Neural cell (in vitro differentiated cells): ENCODE data around the gene KRTAP4-8. TPM values are rescaled to one million over a fixed set of nuclear protein-coding genes. Genes with fewer than 3 reads are reported as not detected.
"Not testable (repeated sequence)": the region's sequence is repeated elsewhere in the genome, so short reads cannot be mapped to it uniquely, and the experiment has no call there.

Experiments
- H2AFZ ChIP-seq: fragments of 200-600, 300-800 bp; sonication (generic), shearing (Covaris generic); 2 replicates; pipeline ENCODE4 v1.6.0; 2014; ENCODE audit warnings: low read depth, mild to moderate bottlenecking, antibody characterized with exemption, low read length, moderate library complexity
- H3F3A ChIP-seq: fragments of 200-600 bp; shearing (Covaris generic); 2 replicates; pipeline ENCODE4 v1.6.1; 2016; ENCODE audit warnings: mild to moderate bottlenecking, moderate library complexity, mixed read lengths, antibody characterized with exemption, low read length; ENCODE audit not compliant: insufficient read depth, poor library complexity, severe bottlenecking
- H3K27ac ChIP-seq: fragments of 200-600, 300-800 bp; sonication (generic), shearing (Covaris generic); 2 replicates; pipeline ENCODE4 v1.5.1; 2014; ENCODE audit warnings: mild to moderate bottlenecking, low read length, moderate library complexity
- H3K27me3 ChIP-seq: fragments of 300-800, 200-600 bp; sonication (generic), shearing (Covaris generic); 2 replicates; pipeline ENCODE4 v1.6.0; 2014; ENCODE audit warnings: mild to moderate bottlenecking, low read depth, low read length, moderate library complexity; ENCODE audit not compliant: insufficient read depth
- H3K36me3 ChIP-seq: fragments of 300-800, 200-600 bp; sonication (generic), shearing (Covaris generic); 2 replicates; pipeline ENCODE4 v1.5.1; 2014; ENCODE audit warnings: mild to moderate bottlenecking, antibody characterized with exemption, low read length, moderate library complexity; ENCODE audit not compliant: insufficient read depth
- H3K4me2 ChIP-seq: fragments of 300-800, 200-600 bp; sonication (generic), shearing (Covaris generic); 2 replicates; pipeline ENCODE4 v1.6.0; 2014; ENCODE audit warnings: mild to moderate bottlenecking, low read length
- H3K4me3 ChIP-seq: fragments of 300-800, 200-600 bp; sonication (generic), shearing (Covaris generic); 2 replicates; pipeline ENCODE4 v1.5.1; 2014; ENCODE audit warnings: mild to moderate bottlenecking, low read length, moderate library complexity
- H3K79me2 ChIP-seq: fragments of 200-600 bp; shearing (Covaris generic); replicated peaks from 2 replicates; pipeline ENCODE4 v1.6.0; 2014; ENCODE audit warnings: mild to moderate bottlenecking, low read length, moderate library complexity; ENCODE audit not compliant: insufficient read depth
- H3K9ac ChIP-seq: fragments of 300-800, 200-600 bp; sonication (generic), shearing (Covaris generic); 2 replicates; pipeline ENCODE4 v1.6.1; 2016; ENCODE audit warnings: mild to moderate bottlenecking, low read length, mixed read lengths
- H3K9me2 ChIP-seq: fragments of 200-600 bp; shearing (Covaris generic); 2 replicates; pipeline ENCODE4 v1.6.1; 2016; ENCODE audit warnings: mild to moderate bottlenecking, low read length, mixed read lengths; ENCODE audit not compliant: insufficient read depth
- H3K9me3 ChIP-seq: fragments of 200-600, 300-800 bp; sonication (generic), shearing (Covaris generic); 2 replicates; pipeline ENCODE4 v1.6.1; 2016; ENCODE audit warnings: mild to moderate bottlenecking, mixed run types, low read length, moderate library complexity, mixed read lengths
- H4K20me1 ChIP-seq: fragments of 200-600 bp; shearing (Covaris generic); 2 replicates; pipeline ENCODE4 v1.6.1; 2016; ENCODE audit warnings: mild to moderate bottlenecking, mixed run types; ENCODE audit not compliant: insufficient read depth
- EP300 ChIP-seq: fragments of 450-650 bp; conservative IDR thresholded peaks from 2 replicates; pipeline ENCODE4 v1.6.1; 2014; ENCODE audit warnings: antibody characterized with exemption, mild to moderate bottlenecking, moderate library complexity; ENCODE audit not compliant: poor library complexity, severe bottlenecking
- MXI1 ChIP-seq: fragments of 450-650 bp; conservative IDR thresholded peaks from 2 replicates; pipeline ENCODE4 v1.6.1; 2014; ENCODE audit warnings: antibody characterized with exemption, mild to moderate bottlenecking; ENCODE audit not compliant: poor library complexity, severe bottlenecking
- POLR2AphosphoS5 ChIP-seq: IDR thresholded peaks from 2 replicates; pipeline ENCODE4 v1.6.1; 2012
- SMC3 ChIP-seq: fragments of 450-650 bp; conservative IDR thresholded peaks from 2 replicates; pipeline ENCODE4 v1.6.1; 2014; ENCODE audit warnings: antibody characterized with exemption, mild to moderate bottlenecking, moderate library complexity; ENCODE audit not compliant: poor library complexity
- TAF1 ChIP-seq: IDR thresholded peaks from 2 replicates; pipeline ENCODE4 v1.6.1; 2012; ENCODE audit warnings: low read depth
- polyA plus RNA-seq: library from polyadenylated mRNA; depleted of rRNA; stranded (reverse); fragments of >200 nt; gene quantifications from 2 replicates; pipeline ENCODE4 v1.2.3, GENCODE V29; 2014
- TF ChIP-seq, protein P1 (sequence below): fragments of 450-650 bp; IDR thresholded peaks from 2 replicates; pipeline ENCODE4 v1.5.1; 2014; ENCODE audit warnings: antibody characterized with exemption, mild to moderate bottlenecking, moderate library complexity; ENCODE audit not compliant: poor library complexity, severe bottlenecking

Gene KRTAP4-8
- polyA plus RNA-seq, 1 donor from 2014 or later: not detected

DNA sequence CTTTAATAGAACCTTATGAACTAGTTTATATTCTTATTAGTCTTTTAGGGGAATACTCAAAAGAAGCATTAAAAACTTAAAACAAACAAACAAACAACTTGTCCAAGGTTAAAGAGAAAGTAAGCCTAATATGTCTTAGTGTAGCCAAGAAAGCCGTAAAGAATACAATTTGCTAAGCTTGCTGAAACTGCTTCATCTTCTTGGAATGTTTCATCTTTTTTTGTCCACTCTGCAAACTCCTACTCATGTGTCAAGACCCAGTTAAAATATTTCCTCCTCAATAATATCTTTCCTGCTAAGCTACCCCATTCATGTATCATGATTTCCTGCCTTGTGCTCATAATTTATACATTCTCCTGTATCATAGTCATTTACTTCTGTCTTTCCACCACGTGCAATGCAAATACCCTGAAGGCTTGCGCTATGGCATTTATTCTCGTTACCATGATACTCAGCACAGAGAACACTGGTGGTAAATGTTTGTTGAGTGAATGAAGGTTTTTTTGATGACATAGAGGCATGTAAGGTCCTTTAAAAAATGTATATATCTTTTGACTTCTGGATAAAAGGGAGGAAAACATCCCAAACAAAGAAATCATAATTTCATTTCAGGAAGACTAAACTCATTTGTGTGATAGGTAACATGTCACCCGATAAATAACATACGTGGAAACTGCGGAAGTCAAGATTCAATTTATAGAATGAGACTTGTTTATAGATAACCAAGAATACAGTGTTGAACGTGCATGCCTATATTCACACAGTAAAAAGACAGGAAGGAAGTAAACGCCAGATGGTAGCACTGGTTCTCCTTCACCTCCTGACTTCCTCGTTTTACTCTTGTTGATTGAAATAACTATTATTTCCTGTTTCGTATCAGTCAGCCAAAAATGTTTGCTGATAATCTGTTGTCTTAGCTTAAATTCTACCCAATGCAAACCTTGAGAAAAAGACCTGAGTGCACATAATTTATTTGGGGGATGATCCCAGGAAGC is 22.1 kb upstream of the KRTAP4-8 start:
- not testable (repeated sequence) for H3K4me3 ChIP-seq, H3K27me3 ChIP-seq, H2AFZ ChIP-seq, H3K9me2 ChIP-seq, H3F3A ChIP-seq, H3K4me2 ChIP-seq, H3K9me3 ChIP-seq, H3K79me2 ChIP-seq, H3K9ac ChIP-seq, H3K36me3 ChIP-seq, H3K27ac ChIP-seq, H4K20me1 ChIP-seq

DNA sequence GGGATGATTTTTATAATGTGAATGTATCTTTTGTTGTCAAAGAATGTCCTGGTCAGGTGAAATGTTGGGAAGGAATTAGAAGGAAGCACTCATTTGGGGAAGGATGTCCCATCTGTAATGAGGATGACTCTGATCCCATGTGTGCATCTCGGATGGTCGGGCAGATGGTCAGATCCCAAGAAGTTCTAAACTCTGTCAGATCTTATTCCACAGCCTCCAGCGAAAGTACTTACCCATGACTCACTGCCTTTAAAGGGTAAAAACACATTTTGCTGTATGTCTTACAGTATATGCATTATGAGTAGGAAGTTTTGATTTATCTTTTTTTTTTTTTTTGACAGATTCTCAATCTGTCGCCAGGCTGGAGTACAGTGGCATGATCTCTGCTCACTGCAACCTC is 20.8 kb upstream of the KRTAP4-8 start:
- H3K79me2 ChIP-seq: no peaks in the 10 kb centered on the region
- no peak overlapping the region for H3K27ac ChIP-seq
- no peak overlapping the region for H3K9ac ChIP-seq
- no peaks in the 10 kb centered on the region for H3K36me3 ChIP-seq
- H3K9me3 ChIP-seq: no peaks in the 10 kb centered on the region
- H3K4me3 ChIP-seq: no peak overlapping the region
- TF ChIP-seq MXI1: no peak
- TF ChIP-seq SMC3: no peak
- no peak for TF ChIP-seq EP300
- no peaks in the 10 kb centered on the region for H3K27me3 ChIP-seq
- no peak overlapping the region for H2AFZ ChIP-seq
- no peak overlapping the region for H3K4me2 ChIP-seq
- H4K20me1 ChIP-seq: no peaks in the 10 kb centered on the region
- H3F3A ChIP-seq: no peaks in the 10 kb centered on the region
- no peaks in the 10 kb centered on the region for H3K9me2 ChIP-seq

DNA sequence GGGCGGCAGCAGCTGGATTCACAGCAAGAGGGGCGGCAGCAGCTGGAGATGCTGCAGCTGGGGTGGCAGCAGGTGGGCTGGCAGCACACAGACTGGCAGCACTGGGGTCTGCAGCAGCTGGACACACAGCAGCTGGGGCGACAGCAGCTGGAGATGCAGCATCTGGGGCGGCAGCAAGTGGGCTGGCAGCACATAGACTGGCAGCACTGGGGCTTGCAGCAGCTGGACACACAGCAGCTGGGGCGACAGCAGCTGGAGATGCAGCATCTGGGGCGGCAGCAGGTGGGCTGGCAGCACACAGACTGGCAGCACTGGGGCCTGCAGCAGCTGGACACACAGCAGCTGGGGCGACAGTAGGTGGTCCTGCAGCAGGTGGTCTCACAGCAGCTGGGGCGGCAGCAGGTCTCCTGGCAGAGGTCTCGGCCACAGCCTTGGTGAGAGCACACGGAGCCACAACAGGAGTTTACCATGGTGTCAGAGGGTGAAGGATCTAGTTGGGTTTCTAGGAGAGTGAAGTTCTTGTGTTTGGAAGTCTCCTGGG is 20.0 kb upstream of the KRTAP4-8 start, which contains the start of gene KRTAP4-11:
KRTAP4-11 (minus strand) TSS at position 528 of the 541 bp plus-strand sequence; CDS start at position 470, 58 bp downstream.
- not testable (repeated sequence) for H2AFZ ChIP-seq, H3K27me3 ChIP-seq, H3K27ac ChIP-seq, H3K9me3 ChIP-seq, H3K9ac ChIP-seq, H3K79me2 ChIP-seq, H4K20me1 ChIP-seq, H3K4me2 ChIP-seq, H3F3A ChIP-seq, H3K4me3 ChIP-seq, H3K9me2 ChIP-seq, H3K36me3 ChIP-seq

DNA sequence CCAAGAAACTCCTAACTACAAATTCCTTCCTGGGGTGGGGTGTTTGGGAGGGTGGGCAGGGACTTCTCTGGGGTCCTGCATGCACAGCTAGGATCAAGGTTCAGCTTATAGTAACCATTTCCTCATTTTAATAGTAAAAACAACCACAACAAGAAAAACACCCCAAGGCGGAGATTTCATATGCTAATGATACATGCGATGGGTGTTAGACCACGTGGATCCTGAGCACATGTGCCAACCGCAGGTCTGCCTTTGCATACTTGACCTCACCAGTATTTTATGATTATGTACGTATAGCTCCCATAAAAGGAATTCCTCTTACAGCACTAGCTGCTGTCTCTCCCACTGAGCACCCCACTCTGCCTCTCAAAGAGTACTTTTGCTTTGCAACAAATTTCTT is 18.4 kb upstream of the KRTAP4-8 start:
- no peaks in the 10 kb centered on the region for H3K9me2 ChIP-seq
- H3K9ac ChIP-seq: no peak overlapping the region
- no peaks in the 10 kb centered on the region for H3K36me3 ChIP-seq
- no peaks in the 10 kb centered on the region for H3K27me3 ChIP-seq
- no peak overlapping the region for H3K4me2 ChIP-seq
- H3K9me3 ChIP-seq: no peaks in the 10 kb centered on the region
- H3K4me3 ChIP-seq: no peak overlapping the region
- no peaks in the 10 kb centered on the region for H3F3A ChIP-seq
- H2AFZ ChIP-seq: no peak overlapping the region
- H4K20me1 ChIP-seq: no peaks in the 10 kb centered on the region
- no peaks in the 10 kb centered on the region for H3K79me2 ChIP-seq
- TF ChIP-seq EP300: no peak
- no peak for TF ChIP-seq POLR2AphosphoS5
- TF ChIP-seq TAF1: no peak
- TF ChIP-seq, protein P1, sequence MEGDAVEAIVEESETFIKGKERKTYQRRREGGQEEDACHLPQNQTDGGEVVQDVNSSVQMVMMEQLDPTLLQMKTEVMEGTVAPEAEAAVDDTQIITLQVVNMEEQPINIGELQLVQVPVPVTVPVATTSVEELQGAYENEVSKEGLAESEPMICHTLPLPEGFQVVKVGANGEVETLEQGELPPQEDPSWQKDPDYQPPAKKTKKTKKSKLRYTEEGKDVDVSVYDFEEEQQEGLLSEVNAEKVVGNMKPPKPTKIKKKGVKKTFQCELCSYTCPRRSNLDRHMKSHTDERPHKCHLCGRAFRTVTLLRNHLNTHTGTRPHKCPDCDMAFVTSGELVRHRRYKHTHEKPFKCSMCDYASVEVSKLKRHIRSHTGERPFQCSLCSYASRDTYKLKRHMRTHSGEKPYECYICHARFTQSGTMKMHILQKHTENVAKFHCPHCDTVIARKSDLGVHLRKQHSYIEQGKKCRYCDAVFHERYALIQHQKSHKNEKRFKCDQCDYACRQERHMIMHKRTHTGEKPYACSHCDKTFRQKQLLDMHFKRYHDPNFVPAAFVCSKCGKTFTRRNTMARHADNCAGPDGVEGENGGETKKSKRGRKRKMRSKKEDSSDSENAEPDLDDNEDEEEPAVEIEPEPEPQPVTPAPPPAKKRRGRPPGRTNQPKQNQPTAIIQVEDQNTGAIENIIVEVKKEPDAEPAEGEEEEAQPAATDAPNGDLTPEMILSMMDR: no peak
- H3K27ac ChIP-seq: no peak overlapping the region
